Upper lobe of left lung (tissue), 4 donors: Measurements from ENCODE around the gene LAMA3.

ENCODE experiments used
- CTCF ChIP-seq, 6 experiments: fragments of 450-650 bp in 4 of 6; fragments of 200-600 bp in 2 of 6; sonication (generic) in 2 of 6; IDR thresholded peaks; one replicate each; pipeline ENCODE4 v1.5.1; 2016 to 2019; ENCODE audit warnings: antibody characterized with exemption in 6 of 6
- EP300 ChIP-seq, 4 donors: sonication (generic); formaldehyde crosslinking; IDR thresholded peaks; one replicate each; pipeline ENCODE4 v1.5.1; 2017; ENCODE audit warnings: antibody characterized with exemption in 4 of 4, control low read depth in 2 of 4
- POLR2A ChIP-seq, 4 donors: fragments of 450-650 bp; IDR thresholded peaks; one replicate each; pipeline ENCODE4 v1.5.1; 2016 to 2017; ENCODE audit warnings: antibody characterized with exemption in 4 of 4, mild to moderate bottlenecking in 2 of 4
- POLR2AphosphoS5 ChIP-seq, 2 donors: sonication (generic); formaldehyde crosslinking; IDR thresholded peaks; one replicate each; pipeline ENCODE4 v1.5.1; 2017; ENCODE audit warnings: antibody characterized with exemption in 2 of 2

- TF ChIP-seq CTCF (IDR thresholded peaks at IDR 0.05) (no peak), POLR2A (IDR thresholded peaks at IDR 0.05) (no peak), EP300 (IDR thresholded peaks at IDR 0.05) (no peak), POLR2AphosphoS5 (IDR thresholded peaks at IDR 0.05) (no peak)
Observed at GRCh38 chr18:23661735-23662308, 27.4 kb upstream of the LAMA3 start.
